HCT116 (cell line): Measurements from ENCODE around the gene GMDS. TPM values are rescaled to one million over a fixed set of nuclear protein-coding genes. Genes with fewer than 3 reads are reported as not detected.

Experiments
- ATAC-seq: fragments of 200-7000 bp; cut with Tn5 transposase; 2 replicates; pipeline ENCODE4 v1.9.1; 2020; ENCODE audit warnings: mild to moderate bottlenecking, moderate library complexity
- BruUV-seq: library from RNA; stranded (reverse); fragments of 400-500 nt; replicated peaks from 2 replicates; lab custom pipeline; 2021; lab: Mats Ljungman, UMichigan
- CTCF ChIA-PET: fragments of 300-600 bp; sonication (Branson Sonifier 250); formaldehyde crosslinking; loops from one replicate; lab custom pipeline; 2021; ENCODE audit warnings: antibody characterized with exemption; lab: Charles Lee
- POLR2A ChIA-PET: fragments of 300-600, 350-600 bp; sonication (Branson Sonifier 250); formaldehyde crosslinking; loops from one replicate; lab custom pipeline; 2021; ENCODE audit warnings: antibody characterized with exemption; lab: Charles Lee
- RAD21 ChIA-PET, 2 experiments: fragments of 300-600 bp; sonication (Branson Sonifier 250); formaldehyde crosslinking; loops; one replicate each; lab custom pipeline; 2023; ENCODE audit warnings: low total read pairs in 2 of 2; ENCODE audit not compliant: uncharacterized antibody in 2 of 2, unreplicated experiment in 2 of 2, low non-redundant PET in 1 of 2; lab: Charles Lee
- DNase-seq: peaks from one replicate; pipeline ENCODE4 v3.0.0-alpha.2; 2010; ENCODE audit warnings: low read depth, low spot score
- H2AFZ ChIP-seq: fragments of 200-600 bp; shearing (Covaris generic), sonication (generic); 2 replicates; pipeline ENCODE4 v1.6.1; 2017; ENCODE audit warnings: low read depth, mixed run types, mixed read lengths, antibody characterized with exemption, low read length; ENCODE audit not compliant: poor library complexity, severe bottlenecking
- H3K27ac ChIP-seq: 2 replicates; pipeline ENCODE4 v1.5.1; 2012; ENCODE audit warnings: low read depth, low read length
- H3K27me3 ChIP-seq: fragments of 200-600 bp; sonication (generic); 2 replicates; pipeline ENCODE4 v1.6.1; 2016; ENCODE audit warnings: mixed run types, low read length, mixed read lengths; ENCODE audit not compliant: insufficient read depth
- H3K36me3 ChIP-seq, 2 experiments: fragments of 200-500 bp in 1 of 2; fragments of 200-600 bp in 1 of 2; sonication (Bioruptor generic) in 1 of 2; sonication (generic) in 1 of 2; 2 replicates each; pipeline versions ENCODE4 v1.5.1 to v1.6.1; 2014 to 2016; ENCODE audit warnings: low read length in 2 of 2, inconsistent platforms in 1 of 2, mixed read lengths in 1 of 2, mixed run types in 1 of 2; ENCODE audit not compliant: insufficient read depth in 2 of 2, control insufficient read depth in 1 of 2
- H3K4me1 ChIP-seq, 2 experiments: fragments of 200-600 bp in 1 of 2; sonication (generic) in 1 of 2; 2 replicates each; pipeline versions ENCODE4 v1.5.1 to v1.6.1; 2012 to 2017; ENCODE audit warnings: low read length in 2 of 2, inconsistent platforms in 1 of 2, mild to moderate bottlenecking in 1 of 2, mixed read lengths in 1 of 2, mixed run types in 1 of 2, moderate library complexity in 1 of 2; ENCODE audit not compliant: insufficient read depth in 2 of 2, control insufficient read depth in 1 of 2
- H3K4me2 ChIP-seq: fragments of 200-600 bp; sonication (generic); 2 replicates; pipeline ENCODE4 v1.6.1; 2017; ENCODE audit warnings: mixed run types, low read length, mixed read lengths
- H3K4me3 ChIP-seq, 2 experiments: fragments of 200-600 bp in 1 of 2; sonication (generic) in 1 of 2; replicated peaks in 1 of 2; 2 replicates each; pipeline ENCODE4 v1.5.1; 2011 to 2016; ENCODE audit warnings: low read length in 2 of 2, control low read depth in 1 of 2, low read depth in 1 of 2, mild to moderate bottlenecking in 1 of 2, mixed read lengths in 1 of 2, mixed run types in 1 of 2
- H3K79me2 ChIP-seq: fragments of 200-600 bp; sonication (generic); 2 replicates; pipeline ENCODE4 v1.6.1; 2017; ENCODE audit warnings: mild to moderate bottlenecking, mixed run types, low read length, moderate library complexity, mixed read lengths; ENCODE audit not compliant: insufficient read depth
- H3K9ac ChIP-seq: fragments of 200-600 bp; sonication (generic); 2 replicates; pipeline ENCODE4 v1.6.1; 2016; ENCODE audit warnings: low read length, mixed read lengths
- H3K9me2 ChIP-seq: fragments of 200-600 bp; sonication (generic), shearing (Covaris generic); 2 replicates; pipeline ENCODE4 v1.6.1; 2017; ENCODE audit warnings: mixed run types, mild to moderate bottlenecking, moderate library complexity; ENCODE audit not compliant: insufficient read depth
- H3K9me3 ChIP-seq, 2 experiments: fragments of 200-500 bp in 1 of 2; fragments of 200-600 bp in 1 of 2; sonication (Bioruptor generic) in 1 of 2; sonication (generic) in 1 of 2; 2 replicates each; pipeline ENCODE4 v1.6.1; 2014 to 2017; ENCODE audit warnings: low read length in 2 of 2, mixed read lengths in 2 of 2, inconsistent platforms in 1 of 2, low read depth in 1 of 2, mild to moderate bottlenecking in 1 of 2, mixed run types in 1 of 2, moderate library complexity in 1 of 2; ENCODE audit not compliant: control insufficient read depth in 1 of 2, insufficient read depth in 1 of 2
- H4K20me1 ChIP-seq: fragments of 200-600 bp; sonication (generic), shearing (Covaris generic); 2 replicates; pipeline ENCODE4 v1.6.1; 2017; ENCODE audit warnings: mixed run types, mild to moderate bottlenecking, moderate library complexity; ENCODE audit not compliant: insufficient read depth
- CBX3 ChIP-seq: IDR thresholded peaks from 2 replicates; pipeline ENCODE4 v1.6.1; 2012; ENCODE audit warnings: low read depth
- EGR1 ChIP-seq: IDR thresholded peaks from 2 replicates; pipeline ENCODE4 v1.6.1; 2012; ENCODE audit warnings: low read depth
- EZH2phosphoT487 ChIP-seq: fragments of 200-600 bp; IDR thresholded peaks from 2 replicates; pipeline ENCODE4 v1.6.1; 2018; ENCODE audit warnings: antibody characterized with exemption, borderline replicate concordance
- FOSL1 ChIP-seq: IDR thresholded peaks from 2 replicates; pipeline ENCODE4 v1.6.1; 2012; ENCODE audit warnings: low read depth
- POLR2A ChIP-seq: IDR thresholded peaks from 2 replicates; pipeline ENCODE4 v1.7.0; 2011; ENCODE audit warnings: borderline replicate concordance; ENCODE audit not compliant: insufficient read depth, insufficient read length; ENCODE audit errors: extremely low read depth
- POLR2AphosphoS5 ChIP-seq: IDR thresholded peaks from 2 replicates; pipeline ENCODE4 v1.6.1; 2011; ENCODE audit warnings: mild to moderate bottlenecking, low read depth, low read length, moderate library complexity
- RAD21 ChIP-seq: IDR thresholded peaks from 2 replicates; pipeline ENCODE4 v1.6.1; 2012; ENCODE audit warnings: low read depth, mild to moderate bottlenecking
- SIN3A ChIP-seq: IDR thresholded peaks from 2 replicates; pipeline ENCODE4 v1.6.1; 2012; ENCODE audit warnings: low read depth
- SP1 ChIP-seq: IDR thresholded peaks from 2 replicates; pipeline ENCODE4 v1.6.1; 2012; ENCODE audit warnings: low read depth
- TCF7L2 ChIP-seq: IDR thresholded peaks from 2 replicates; pipeline ENCODE4 v1.7.0; 2011; ENCODE audit warnings: borderline replicate concordance, inconsistent platforms; ENCODE audit not compliant: insufficient read depth, insufficient read length; ENCODE audit errors: extremely low read depth
- YY1 ChIP-seq: IDR thresholded peaks from 2 replicates; pipeline ENCODE4 v1.6.1; 2011; ENCODE audit warnings: low read length, low read depth, moderate library complexity, mild to moderate bottlenecking; ENCODE audit not compliant: insufficient replicate concordance; ENCODE audit errors: extremely low read depth
- ZFX ChIP-seq: fragments of 450-650 bp; IDR thresholded peaks from 2 replicates; pipeline ENCODE4 v1.6.1; 2017
- ZNF274 ChIP-seq: fragments of 200-500 bp; sonication (Bioruptor generic); IDR thresholded peaks from 2 replicates; pipeline ENCODE4 v1.6.1; 2014; ENCODE audit warnings: mild to moderate bottlenecking, low read depth, low read length, inconsistent platforms
- intact Hi-C: fragments of 100-400 bp; cut with micrococcal nuclease; formaldehyde crosslinking; loops from 2 replicates; pipeline ENCODE4 v1.10.0; 2022
- total RNA-seq: library from RNA; stranded (reverse); gene quantifications from one replicate; pipeline ENCODE4 v1.2.1, GENCODE V29; 2021; ENCODE audit not compliant: unreplicated experiment
- TF ChIP-seq, protein P1 (sequence below): IDR thresholded peaks from 2 replicates; pipeline ENCODE4 v1.6.1; 2011; ENCODE audit warnings: mild to moderate bottlenecking, low read length, moderate library complexity; ENCODE audit not compliant: insufficient replicate concordance; ENCODE audit errors: extremely low read depth
- TF ChIP-seq, protein P2 (sequence below): IDR thresholded peaks from 2 replicates; pipeline ENCODE4 v1.6.1; 2012

The GMDS gene
- total RNA-seq, 1 experiment from 2014 or later: 34.4 TPM

- POLR2A ChIA-PET: no interaction called here
- CTCF ChIA-PET: no interaction called here
- intact Hi-C loops: loop anchor here (10.0 kb wide), 1 partner anchor 586 kb away; no protein-coding TSS in a partner anchor
Measured at GRCh38 chr6:2108700-2109306, 136.6 kb downstream of the GMDS start.

More at GRCh38 chr6:2108700-2109306, 136.6 kb downstream of the GMDS start:
- H3K27ac ChIP-seq: no peak overlapping the region
- no peaks in the 10 kb centered on the region for H3K9me3 ChIP-seq
- TF ChIP-seq FOSL1: no peak
- no peak for TF ChIP-seq TCF7L2
- no peak for TF ChIP-seq RAD21
- no peak for TF ChIP-seq CBX3
- no peak for TF ChIP-seq SP1
- TF ChIP-seq, protein P1, sequence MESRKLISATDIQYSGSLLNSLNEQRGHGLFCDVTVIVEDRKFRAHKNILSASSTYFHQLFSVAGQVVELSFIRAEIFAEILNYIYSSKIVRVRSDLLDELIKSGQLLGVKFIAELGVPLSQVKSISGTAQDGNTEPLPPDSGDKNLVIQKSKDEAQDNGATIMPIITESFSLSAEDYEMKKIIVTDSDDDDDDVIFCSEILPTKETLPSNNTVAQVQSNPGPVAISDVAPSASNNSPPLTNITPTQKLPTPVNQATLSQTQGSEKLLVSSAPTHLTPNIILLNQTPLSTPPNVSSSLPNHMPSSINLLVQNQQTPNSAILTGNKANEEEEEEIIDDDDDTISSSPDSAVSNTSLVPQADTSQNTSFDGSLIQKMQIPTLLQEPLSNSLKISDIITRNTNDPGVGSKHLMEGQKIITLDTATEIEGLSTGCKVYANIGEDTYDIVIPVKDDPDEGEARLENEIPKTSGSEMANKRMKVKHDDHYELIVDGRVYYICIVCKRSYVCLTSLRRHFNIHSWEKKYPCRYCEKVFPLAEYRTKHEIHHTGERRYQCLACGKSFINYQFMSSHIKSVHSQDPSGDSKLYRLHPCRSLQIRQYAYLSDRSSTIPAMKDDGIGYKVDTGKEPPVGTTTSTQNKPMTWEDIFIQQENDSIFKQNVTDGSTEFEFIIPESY: no peak
- no peak for TF ChIP-seq SIN3A
- no peak for TF ChIP-seq EGR1
- TF ChIP-seq, protein P2, sequence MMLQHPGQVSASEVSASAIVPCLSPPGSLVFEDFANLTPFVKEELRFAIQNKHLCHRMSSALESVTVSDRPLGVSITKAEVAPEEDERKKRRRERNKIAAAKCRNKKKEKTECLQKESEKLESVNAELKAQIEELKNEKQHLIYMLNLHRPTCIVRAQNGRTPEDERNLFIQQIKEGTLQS: no peak
- no peak for TF ChIP-seq ZFX
- no peak for TF ChIP-seq POLR2A
- TF ChIP-seq ZNF274: no peak
- TF ChIP-seq YY1: no peak
- TF ChIP-seq EZH2phosphoT487: no peak
- no peak for TF ChIP-seq POLR2AphosphoS5
- H3K4me1 ChIP-seq: peaks cover 11 to 21% of the 10 kb centered on the region in 2 experiments; a peak in 3 of 4 replicates
- H3K4me2 ChIP-seq: no peak overlapping the region
- no peaks in the 10 kb centered on the region for H3K79me2 ChIP-seq
- no peak overlapping the region for H2AFZ ChIP-seq
- DNase-seq (no peak), ATAC-seq (no peak)
- no peak overlapping the region for H3K9ac ChIP-seq
- no peak overlapping the region for H3K4me3 ChIP-seq
- RAD21 ChIA-PET: no interaction called here
- H3K9me2 ChIP-seq: no peaks in the 10 kb centered on the region
- BruUV-seq: no TSS peak
- H3K27me3 ChIP-seq: no peaks in the 10 kb centered on the region
- H3K36me3 ChIP-seq: no peaks in the 10 kb centered on the region
- H4K20me1 ChIP-seq: no peaks in the 10 kb centered on the region
